ENCODE measurements around the gene STX3. TPM values are rescaled to one million over a fixed set of nuclear protein-coding genes. Genes with fewer than 3 reads are reported as not detected.

The STX3 gene
- total and polyA plus RNA-seq, 2 of the 13 experiments (the other 11 are each of a cell fraction or from before 2014, with no cell fraction given), result 16.5 to 24.0 TPM

DNA sequence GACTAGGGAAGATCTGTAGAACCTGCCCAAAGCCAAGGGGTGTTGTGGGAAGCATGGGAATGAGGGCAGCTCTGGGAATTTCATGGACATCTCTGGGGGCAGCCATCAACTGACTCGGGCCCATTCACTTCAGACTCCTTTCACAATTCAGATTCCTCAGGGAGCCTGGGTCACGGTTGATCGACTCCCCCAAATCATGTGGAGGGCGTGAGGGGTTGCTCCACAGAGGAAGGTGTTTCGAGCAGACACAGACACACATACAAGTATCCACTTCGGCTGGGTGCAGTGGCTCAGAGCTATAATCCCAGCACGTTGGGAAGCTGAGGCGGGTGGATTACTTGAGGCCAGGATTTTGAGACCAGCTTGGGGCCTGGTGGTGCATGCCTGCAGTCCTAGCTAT is 15.7 kb downstream of the STX3 start:
- intact Hi-C loops (cut with micrococcal nuclease; ENCODE audit: unreplicated experiment) (no loop called here), in situ Hi-C loops (cut with HindIII; ENCODE audit: extremely low pct_ligation_motif_present, low pct_unique_long_range_greater_than_20kb) (no loop called here)
- no peak overlapping the region for H3K9ac ChIP-seq (ENCODE audit: insufficient read depth, low read depth, low read length)
- H3K4me1 ChIP-seq (ENCODE audit: insufficient read depth, low read length), result peaks cover 1% of the 10 kb centered on the region; the same call in 1 of the 2 replicates
- ChIA-PET CTCF (ENCODE audit: low intra/inter-chr PET ratio, low total read pairs) (no interaction called here), POLR2A (no interaction called here)
- H2AFZ ChIP-seq (ENCODE audit: low read length), result no peak overlapping the region
- ATAC-seq (no peak), DNase-seq (ENCODE audit: low spot score) (no peak), FAIRE-seq (no peak)
- H3K4me3 ChIP-seq (replicated peaks in 1 of 3; ENCODE audit: insufficient read depth in 1 of 3, low read depth in 2 of 3, low read length in 3 of 3), result no peak overlapping the region
- H3K27ac ChIP-seq (ENCODE audit: extremely low read length, insufficient read depth, low read length), result no peak overlapping the region
- no peak overlapping the region for H3K4me2 ChIP-seq (ENCODE audit: low read depth, low read length)
- no peaks in the 10 kb centered on the region for H4K20me1 ChIP-seq (ENCODE audit: insufficient read depth, low read length)
- no peaks in the 10 kb centered on the region for H3K27me3 ChIP-seq (ENCODE audit: control insufficient read depth in 1 of 2, insufficient read depth in 2 of 2, low read length in 2 of 2)
- no TSS peak for BruUV-seq (replicated peaks)
- H3K9me3 ChIP-seq (ENCODE audit: low read length), result no peaks in the 10 kb centered on the region
- H3K36me3 ChIP-seq (replicated peaks in 1 of 2; ENCODE audit: control insufficient read depth in 1 of 2, insufficient read depth in 2 of 2, low read length in 2 of 2), result peaks cover 0 to 2% of the 10 kb centered on the region in 2 experiments; a peak in 2 of 5 replicates
- peaks cover 4% of the 10 kb centered on the region for H3K79me2 ChIP-seq (ENCODE audit: insufficient read depth, low read length)
- 89% methylated on average over 8 of the region's 8 CpGs for WGBS (ENCODE audit: low lambda C conversion rate)
- TF ChIP-seq ZFP90 (CRISPR knock-in tag; IDR thresholded peaks at IDR 0.05; ENCODE audit: borderline replicate concordance) (no peak), ZNF563 (CRISPR knock-in tag; IDR thresholded peaks at IDR 0.05) (no peak), POLR2AphosphoS2 (IDR thresholded peaks at IDR 0.05; ENCODE audit: low read depth, low read length) (no peak), ZNF781 (CRISPR knock-in tag; IDR thresholded peaks at IDR 0.05; ENCODE audit: borderline replicate concordance, not compliant biosample characterization) (no peak), POGZ (CRISPR knock-in tag; IDR thresholded peaks at IDR 0.05) (no peak)
- TF ChIP-seq, protein P1, sequence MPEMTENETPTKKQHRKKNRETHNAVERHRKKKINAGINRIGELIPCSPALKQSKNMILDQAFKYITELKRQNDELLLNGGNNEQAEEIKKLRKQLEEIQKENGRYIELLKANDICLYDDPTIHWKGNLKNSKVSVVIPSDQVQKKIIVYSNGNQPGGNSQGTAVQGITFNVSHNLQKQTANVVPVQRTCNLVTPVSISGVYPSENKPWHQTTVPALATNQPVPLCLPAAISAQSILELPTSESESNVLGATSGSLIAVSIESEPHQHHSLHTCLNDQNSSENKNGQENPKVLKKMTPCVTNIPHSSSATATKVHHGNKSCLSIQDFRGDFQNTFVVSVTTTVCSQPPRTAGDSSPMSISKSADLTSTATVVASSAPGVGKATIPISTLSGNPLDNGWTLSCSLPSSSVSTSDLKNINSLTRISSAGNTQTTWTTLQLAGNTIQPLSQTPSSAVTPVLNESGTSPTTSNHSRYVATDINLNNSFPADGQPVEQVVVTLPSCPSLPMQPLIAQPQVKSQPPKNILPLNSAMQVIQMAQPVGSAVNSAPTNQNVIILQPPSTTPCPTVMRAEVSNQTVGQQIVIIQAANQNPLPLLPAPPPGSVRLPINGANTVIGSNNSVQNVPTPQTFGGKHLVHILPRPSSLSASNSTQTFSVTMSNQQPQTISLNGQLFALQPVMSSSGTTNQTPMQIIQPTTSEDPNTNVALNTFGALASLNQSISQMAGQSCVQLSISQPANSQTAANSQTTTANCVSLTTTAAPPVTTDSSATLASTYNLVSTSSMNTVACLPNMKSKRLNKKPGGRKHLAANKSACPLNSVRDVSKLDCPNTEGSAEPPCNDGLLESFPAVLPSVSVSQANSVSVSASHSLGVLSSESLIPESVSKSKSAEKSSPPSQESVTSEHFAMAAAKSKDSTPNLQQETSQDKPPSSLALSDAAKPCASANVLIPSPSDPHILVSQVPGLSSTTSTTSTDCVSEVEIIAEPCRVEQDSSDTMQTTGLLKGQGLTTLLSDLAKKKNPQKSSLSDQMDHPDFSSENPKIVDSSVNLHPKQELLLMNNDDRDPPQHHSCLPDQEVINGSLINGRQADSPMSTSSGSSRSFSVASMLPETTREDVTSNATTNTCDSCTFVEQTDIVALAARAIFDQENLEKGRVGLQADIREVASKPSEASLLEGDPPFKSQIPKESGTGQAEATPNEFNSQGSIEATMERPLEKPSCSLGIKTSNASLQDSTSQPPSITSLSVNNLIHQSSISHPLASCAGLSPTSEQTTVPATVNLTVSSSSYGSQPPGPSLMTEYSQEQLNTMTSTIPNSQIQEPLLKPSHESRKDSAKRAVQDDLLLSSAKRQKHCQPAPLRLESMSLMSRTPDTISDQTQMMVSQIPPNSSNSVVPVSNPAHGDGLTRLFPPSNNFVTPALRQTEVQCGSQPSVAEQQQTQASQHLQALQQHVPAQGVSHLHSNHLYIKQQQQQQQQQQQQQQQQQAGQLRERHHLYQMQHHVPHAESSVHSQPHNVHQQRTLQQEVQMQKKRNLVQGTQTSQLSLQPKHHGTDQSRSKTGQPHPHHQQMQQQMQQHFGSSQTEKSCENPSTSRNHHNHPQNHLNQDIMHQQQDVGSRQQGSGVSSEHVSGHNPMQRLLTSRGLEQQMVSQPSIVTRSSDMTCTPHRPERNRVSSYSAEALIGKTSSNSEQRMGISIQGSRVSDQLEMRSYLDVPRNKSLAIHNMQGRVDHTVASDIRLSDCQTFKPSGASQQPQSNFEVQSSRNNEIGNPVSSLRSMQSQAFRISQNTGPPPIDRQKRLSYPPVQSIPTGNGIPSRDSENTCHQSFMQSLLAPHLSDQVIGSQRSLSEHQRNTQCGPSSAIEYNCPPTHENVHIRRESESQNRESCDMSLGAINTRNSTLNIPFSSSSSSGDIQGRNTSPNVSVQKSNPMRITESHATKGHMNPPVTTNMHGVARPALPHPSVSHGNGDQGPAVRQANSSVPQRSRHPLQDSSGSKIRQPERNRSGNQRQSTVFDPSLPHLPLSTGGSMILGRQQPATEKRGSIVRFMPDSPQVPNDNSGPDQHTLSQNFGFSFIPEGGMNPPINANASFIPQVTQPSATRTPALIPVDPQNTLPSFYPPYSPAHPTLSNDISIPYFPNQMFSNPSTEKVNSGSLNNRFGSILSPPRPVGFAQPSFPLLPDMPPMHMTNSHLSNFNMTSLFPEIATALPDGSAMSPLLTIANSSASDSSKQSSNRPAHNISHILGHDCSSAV (CRISPR knock-in tag; IDR thresholded peaks at IDR 0.05; ENCODE audit: borderline replicate concordance), result no peak
- TF ChIP-seq, protein P2, sequence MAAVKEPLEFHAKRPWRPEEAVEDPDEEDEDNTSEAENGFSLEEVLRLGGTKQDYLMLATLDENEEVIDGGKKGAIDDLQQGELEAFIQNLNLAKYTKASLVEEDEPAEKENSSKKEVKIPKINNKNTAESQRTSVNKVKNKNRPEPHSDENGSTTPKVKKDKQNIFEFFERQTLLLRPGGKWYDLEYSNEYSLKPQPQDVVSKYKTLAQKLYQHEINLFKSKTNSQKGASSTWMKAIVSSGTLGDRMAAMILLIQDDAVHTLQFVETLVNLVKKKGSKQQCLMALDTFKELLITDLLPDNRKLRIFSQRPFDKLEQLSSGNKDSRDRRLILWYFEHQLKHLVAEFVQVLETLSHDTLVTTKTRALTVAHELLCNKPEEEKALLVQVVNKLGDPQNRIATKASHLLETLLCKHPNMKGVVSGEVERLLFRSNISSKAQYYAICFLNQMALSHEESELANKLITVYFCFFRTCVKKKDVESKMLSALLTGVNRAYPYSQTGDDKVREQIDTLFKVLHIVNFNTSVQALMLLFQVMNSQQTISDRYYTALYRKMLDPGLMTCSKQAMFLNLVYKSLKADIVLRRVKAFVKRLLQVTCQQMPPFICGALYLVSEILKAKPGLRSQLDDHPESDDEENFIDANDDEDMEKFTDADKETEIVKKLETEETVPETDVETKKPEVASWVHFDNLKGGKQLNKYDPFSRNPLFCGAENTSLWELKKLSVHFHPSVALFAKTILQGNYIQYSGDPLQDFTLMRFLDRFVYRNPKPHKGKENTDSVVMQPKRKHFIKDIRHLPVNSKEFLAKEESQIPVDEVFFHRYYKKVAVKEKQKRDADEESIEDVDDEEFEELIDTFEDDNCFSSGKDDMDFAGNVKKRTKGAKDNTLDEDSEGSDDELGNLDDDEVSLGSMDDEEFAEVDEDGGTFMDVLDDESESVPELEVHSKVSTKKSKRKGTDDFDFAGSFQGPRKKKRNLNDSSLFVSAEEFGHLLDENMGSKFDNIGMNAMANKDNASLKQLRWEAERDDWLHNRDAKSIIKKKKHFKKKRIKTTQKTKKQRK (IDR thresholded peaks at IDR 0.05; ENCODE audit: low read length), result no peak
- TF ChIP-seq, protein P3, sequence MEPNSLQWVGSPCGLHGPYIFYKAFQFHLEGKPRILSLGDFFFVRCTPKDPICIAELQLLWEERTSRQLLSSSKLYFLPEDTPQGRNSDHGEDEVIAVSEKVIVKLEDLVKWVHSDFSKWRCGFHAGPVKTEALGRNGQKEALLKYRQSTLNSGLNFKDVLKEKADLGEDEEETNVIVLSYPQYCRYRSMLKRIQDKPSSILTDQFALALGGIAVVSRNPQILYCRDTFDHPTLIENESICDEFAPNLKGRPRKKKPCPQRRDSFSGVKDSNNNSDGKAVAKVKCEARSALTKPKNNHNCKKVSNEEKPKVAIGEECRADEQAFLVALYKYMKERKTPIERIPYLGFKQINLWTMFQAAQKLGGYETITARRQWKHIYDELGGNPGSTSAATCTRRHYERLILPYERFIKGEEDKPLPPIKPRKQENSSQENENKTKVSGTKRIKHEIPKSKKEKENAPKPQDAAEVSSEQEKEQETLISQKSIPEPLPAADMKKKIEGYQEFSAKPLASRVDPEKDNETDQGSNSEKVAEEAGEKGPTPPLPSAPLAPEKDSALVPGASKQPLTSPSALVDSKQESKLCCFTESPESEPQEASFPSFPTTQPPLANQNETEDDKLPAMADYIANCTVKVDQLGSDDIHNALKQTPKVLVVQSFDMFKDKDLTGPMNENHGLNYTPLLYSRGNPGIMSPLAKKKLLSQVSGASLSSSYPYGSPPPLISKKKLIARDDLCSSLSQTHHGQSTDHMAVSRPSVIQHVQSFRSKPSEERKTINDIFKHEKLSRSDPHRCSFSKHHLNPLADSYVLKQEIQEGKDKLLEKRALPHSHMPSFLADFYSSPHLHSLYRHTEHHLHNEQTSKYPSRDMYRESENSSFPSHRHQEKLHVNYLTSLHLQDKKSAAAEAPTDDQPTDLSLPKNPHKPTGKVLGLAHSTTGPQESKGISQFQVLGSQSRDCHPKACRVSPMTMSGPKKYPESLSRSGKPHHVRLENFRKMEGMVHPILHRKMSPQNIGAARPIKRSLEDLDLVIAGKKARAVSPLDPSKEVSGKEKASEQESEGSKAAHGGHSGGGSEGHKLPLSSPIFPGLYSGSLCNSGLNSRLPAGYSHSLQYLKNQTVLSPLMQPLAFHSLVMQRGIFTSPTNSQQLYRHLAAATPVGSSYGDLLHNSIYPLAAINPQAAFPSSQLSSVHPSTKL (CRISPR knock-in tag; IDR thresholded peaks at IDR 0.05), result no peak
